Endothelial cell of umbilical vein (primary cell): Measurements from ENCODE around the gene TRAPPC3L. TPM values are rescaled to one million over a fixed set of nuclear protein-coding genes. Genes with fewer than 3 reads are reported as not detected.

Experiments used
- BruUV-seq: library from RNA; stranded (reverse); fragments of 400-500 nt; replicated peaks from 2 replicates; lab custom pipeline; 2021; lab: Mats Ljungman, UMichigan
- CTCF ChIA-PET: fragments of 300-600, 350-600 bp; sonication (Branson Sonifier 250); formaldehyde crosslinking; loops from one replicate; lab custom pipeline; 2021; ENCODE audit warnings: antibody characterized with exemption, inconsistent platforms; lab: Charles Lee
- POLR2A ChIA-PET: fragments of 300-600, 350-600 bp; sonication (Branson Sonifier 250); formaldehyde crosslinking; loops from one replicate; lab custom pipeline; 2021; ENCODE audit warnings: antibody characterized with exemption, inconsistent platforms; lab: Charles Lee
- DNase-seq: peaks from one replicate; pipeline ENCODE4 v3.0.0-alpha.2; 2011; ENCODE audit warnings: low read depth, low spot score
- FAIRE-seq: peaks from 2 replicates; lab custom pipeline; 2011; peaks lifted over from hg19 to GRCh38; lab: Jason Lieb, UNC
- H2AFZ ChIP-seq: 2 replicates; pipeline ENCODE4 v1.6.0; 2012; ENCODE audit warnings: low read depth, low read length, control low read depth, inconsistent platforms
- H3K27ac ChIP-seq: 2 replicates; pipeline ENCODE4 v1.5.1; 2011; ENCODE audit warnings: low read depth, mild to moderate bottlenecking, control low read depth, low read length, moderate library complexity; ENCODE audit not compliant: insufficient read depth
- H3K27me3 ChIP-seq, 2 experiments: 2 replicates each; pipeline versions ENCODE4 v1.6.0 to v1.6.1; 2011; ENCODE audit warnings: low read length in 2 of 2, mixed read lengths in 1 of 2; ENCODE audit not compliant: control insufficient read depth in 2 of 2, insufficient read depth in 2 of 2
- H3K36me3 ChIP-seq, 2 experiments: 2 replicates in 1 of 2; 3 replicates in 1 of 2; pipeline ENCODE4 v1.5.1; 2011; ENCODE audit warnings: low read length in 2 of 2, mild to moderate bottlenecking in 1 of 2, moderate library complexity in 1 of 2; ENCODE audit not compliant: control insufficient read depth in 2 of 2, insufficient read depth in 2 of 2; ENCODE audit errors: extremely low read depth in 1 of 2
- H3K4me1 ChIP-seq: 3 replicates; pipeline ENCODE4 v1.5.1; 2011; ENCODE audit warnings: mild to moderate bottlenecking, low read length; ENCODE audit not compliant: control insufficient read depth, insufficient read depth; ENCODE audit errors: extremely low read depth
- H3K4me2 ChIP-seq: 2 replicates; pipeline ENCODE4 v1.6.1; 2011; ENCODE audit warnings: low read length, control low read depth, mixed read lengths; ENCODE audit not compliant: insufficient read depth
- H3K4me3 ChIP-seq, 3 experiments: fragments of 200-600 bp in 1 of 3; sonication (generic), shearing (Covaris generic) in 1 of 3; replicated peaks in 1 of 3; 2 replicates each; pipeline ENCODE4 v1.5.1; 2011 to 2016; ENCODE audit warnings: control low read depth in 3 of 3, low read length in 3 of 3, mild to moderate bottlenecking in 2 of 3, inconsistent platforms in 1 of 3, low read depth in 1 of 3, moderate library complexity in 1 of 3; ENCODE audit not compliant: insufficient read depth in 1 of 3
- H3K79me2 ChIP-seq: 2 replicates; pipeline ENCODE4 v1.6.0; 2012; ENCODE audit warnings: low read length, inconsistent platforms; ENCODE audit not compliant: control insufficient read depth, insufficient read depth
- H3K9ac ChIP-seq: replicated peaks from 2 replicates; pipeline ENCODE3; 2011; ENCODE audit warnings: low read length, control low read depth; ENCODE audit not compliant: insufficient read depth; ENCODE audit errors: extremely low read depth
- H3K9me1 ChIP-seq: replicated peaks from 3 replicates; pipeline ENCODE4 v1.6.0; 2011; ENCODE audit warnings: mild to moderate bottlenecking, low read length; ENCODE audit not compliant: control insufficient read depth, insufficient read depth; ENCODE audit errors: extremely low read depth
- H3K9me3 ChIP-seq: replicated peaks from 2 replicates; pipeline ENCODE4 v1.5.1; 2012; ENCODE audit warnings: low read length, inconsistent platforms; ENCODE audit not compliant: control insufficient read depth, insufficient read depth
- H4K20me1 ChIP-seq: replicated peaks from 2 replicates; pipeline ENCODE3; 2011; ENCODE audit warnings: mild to moderate bottlenecking, low read length; ENCODE audit not compliant: control insufficient read depth, insufficient read depth; ENCODE audit errors: extremely low read depth
- EZH2 ChIP-seq: IDR thresholded peaks from 2 replicates; pipeline ENCODE4 v1.6.1; 2012; ENCODE audit warnings: borderline replicate concordance, low read depth, mild to moderate bottlenecking, moderate library complexity, low read length, inconsistent platforms; ENCODE audit not compliant: severe bottlenecking
- FOS ChIP-seq: IDR thresholded peaks from 2 replicates; pipeline ENCODE4 v1.6.1; 2011; ENCODE audit warnings: mild to moderate bottlenecking, low read length, moderate library complexity, borderline replicate concordance; ENCODE audit not compliant: insufficient read depth
- JUN ChIP-seq: IDR thresholded peaks from 2 replicates; pipeline ENCODE4 v1.6.1; 2011; ENCODE audit warnings: borderline replicate concordance, low read depth; ENCODE audit not compliant: insufficient read length, insufficient read depth
- MYC ChIP-seq: IDR thresholded peaks from one replicate; pipeline ENCODE4 v1.6.1; 2011; ENCODE audit warnings: mild to moderate bottlenecking, low read depth, low read length
- POLR2AphosphoS5 ChIP-seq: IDR thresholded peaks from 2 replicates; pipeline ENCODE4 v1.6.1; 2012; ENCODE audit warnings: low read depth, mild to moderate bottlenecking, control low read depth, low read length, moderate library complexity; ENCODE audit not compliant: insufficient read depth
- dilution Hi-C: fragments of 300-500 bp; cut with MboI; formaldehyde crosslinking; loops from one replicate; pipeline ENCODE4 v1.15.0; 2019; ENCODE audit warnings: low sequenced_read_pairs; ENCODE audit not compliant: extremely low pct_ligation_motif_present
- intact Hi-C: fragments of 100-400 bp; cut with micrococcal nuclease; formaldehyde crosslinking; loops from one replicate; pipeline ENCODE4 v1.10.0; 2022
- polyA plus RNA-seq, 4 experiments: library from polyadenylated mRNA; depleted of rRNA in 3 of 4; stranded (reverse) in 3 of 4; unstranded in 1 of 4; fragments of >200 nt; gene quantifications; 2 replicates each; pipeline versions ENCODE4 v1.2.1 to v1.2.3, GENCODE V29; 2011 to 2012; ENCODE audit warnings: missing spikeins in 1 of 4
- total RNA-seq: library from RNA; stranded (reverse); gene quantifications from 2 replicates; pipeline ENCODE4 v1.2.3, GENCODE V29; 2021
- TF ChIP-seq, protein P1 (sequence below): IDR thresholded peaks from 2 replicates; pipeline ENCODE4 v1.6.1; 2011; ENCODE audit not compliant: insufficient read depth, insufficient read length

TRAPPC3L gene
- total and polyA plus RNA-seq, 2 donors (not counting 3 experiments of a cell fraction or from before 2014, with no cell fraction given) = 0.38 TPM; not detected in 1

DNA sequence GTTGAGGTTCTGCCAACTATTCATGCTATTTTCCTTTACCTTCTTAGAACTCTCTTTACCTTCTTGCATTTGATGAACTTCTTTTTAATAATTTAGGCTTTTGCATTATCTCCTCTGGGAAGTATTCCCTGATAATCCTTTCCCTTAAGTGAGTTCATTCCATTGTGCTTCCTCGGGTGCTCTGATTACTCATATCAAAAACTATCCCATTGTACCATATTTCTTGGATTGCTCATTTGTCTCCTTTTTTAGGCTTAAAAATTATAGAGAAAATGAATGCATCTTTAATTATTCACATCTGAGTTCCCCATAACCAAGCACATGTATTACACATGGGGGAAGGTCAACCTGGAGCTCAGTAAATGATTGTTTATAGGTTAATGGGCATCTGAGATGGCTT, 10.6 kb upstream of the TRAPPC3L start:
- dilution Hi-C loops = no loop called here
- intact Hi-C loops = no loop called here
- Histone ChIP-seq H3K4me3 (no peak overlapping the region), H3K9ac (no peak overlapping the region), H4K20me1 (no peaks in the 10 kb centered on the region), H3K79me2 (no peaks in the 10 kb centered on the region), H3K36me3 (no peaks in the 10 kb centered on the region), H3K27me3 (no peaks in the 10 kb centered on the region), H3K9me1 (no peaks in the 10 kb centered on the region), H2AFZ (peak overlapping the region; percentile 33), H3K9me3 (no peaks in the 10 kb centered on the region), H3K4me2 (no peak overlapping the region), H3K4me1 (peaks cover 16% of the 10 kb centered on the region), H3K27ac (peak overlapping the region; percentile 29)
- no TSS peak for BruUV-seq
- FAIRE-seq = no peak
- no peak for DNase-seq
- no peak for TF ChIP-seq JUN
- TF ChIP-seq, protein P1, sequence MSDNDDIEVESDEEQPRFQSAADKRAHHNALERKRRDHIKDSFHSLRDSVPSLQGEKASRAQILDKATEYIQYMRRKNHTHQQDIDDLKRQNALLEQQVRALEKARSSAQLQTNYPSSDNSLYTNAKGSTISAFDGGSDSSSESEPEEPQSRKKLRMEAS = no peak
- peak; percentile 67 for TF ChIP-seq FOS
- ChIA-PET CTCF (interaction anchor here (1.0 to 6.1 kb wide), 6 partner anchors 14 to 287 kb away, joined by 3 to 103 read pairs (median 6); no protein-coding TSS in a partner anchor), POLR2A (no interaction called here)

DNA sequence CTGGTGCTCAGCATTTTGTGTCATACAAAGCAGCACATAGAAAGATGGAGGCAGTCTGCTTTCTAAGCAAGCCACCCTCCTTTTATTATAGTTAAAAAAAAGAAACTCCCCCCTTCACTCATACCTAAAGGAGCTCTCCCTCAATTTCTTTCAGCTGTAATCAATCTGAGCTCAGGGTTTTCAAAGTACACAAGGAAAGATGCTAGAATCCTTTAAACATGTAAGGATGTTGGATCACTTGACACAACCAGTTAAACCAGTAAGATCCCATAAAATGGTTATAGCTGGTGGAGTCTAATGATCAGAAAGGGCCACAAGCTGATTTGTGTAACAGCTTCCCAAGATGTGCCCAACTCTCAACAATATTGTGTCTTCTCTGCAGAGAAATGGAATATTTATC, 8.0 kb upstream of the TRAPPC3L start, which contains the start of gene CALHM4:
CALHM4 (plus strand) TSS at position 301 of the 400 bp plus-strand sequence; CDS start at position 344, 43 bp downstream.
- H3K79me2 ChIP-seq = no peaks in the 10 kb centered on the region
- no peak within 1 kb of the TSS for H3K9ac ChIP-seq
- no peaks in the 10 kb centered on the region for H3K9me3 ChIP-seq
- intact Hi-C loops = no loop called here
- no TSS peak for BruUV-seq
- ChIA-PET POLR2A (no interaction called here), CTCF (interaction anchor here (1.0 to 1.7 kb wide), 7 partner anchors 8 to 285 kb away, joined by 3 to 9 read pairs (median 5); no protein-coding TSS in a partner anchor)
- peaks cover 16% of the 10 kb centered on the region for H3K4me1 ChIP-seq
- no peak for TF ChIP-seq POLR2AphosphoS5
- TF ChIP-seq, protein P1 = no peak
- TF ChIP-seq EZH2 = no peak
- TF ChIP-seq JUN = no peak
- no peak for TF ChIP-seq MYC
- DNase-seq (no peak), FAIRE-seq (no peak)
- H3K27me3 ChIP-seq = no peaks in the 10 kb centered on the region
- no peak within 1 kb of the TSS for H3K4me2 ChIP-seq
- no peaks in the 10 kb centered on the region for H3K9me1 ChIP-seq
- H4K20me1 ChIP-seq = no peaks in the 10 kb centered on the region
- no peak within 1 kb of the TSS for H3K27ac ChIP-seq
- no peak within 1 kb of the TSS for H3K4me3 ChIP-seq
- dilution Hi-C loops = no loop called here
- H2AFZ ChIP-seq = no peak within 1 kb of the TSS
- H3K36me3 ChIP-seq = no peaks in the 10 kb centered on the region
